GM12892 (cell line): Measurements from ENCODE around the gene GALK1.

Experiments
- POLR2A ChIP-seq: IDR thresholded peaks from 2 replicates; pipeline ENCODE4 v1.6.1; 2011; ENCODE audit warnings: low read depth, low read length, control low read depth
- POLR2AphosphoS5 ChIP-seq: IDR thresholded peaks from 2 replicates; pipeline ENCODE4 v1.6.1; 2011; ENCODE audit warnings: low read depth, low read length, control low read depth
- TAF1 ChIP-seq: IDR thresholded peaks from 2 replicates; pipeline ENCODE4 v1.6.1; 2011; ENCODE audit warnings: low read depth, mild to moderate bottlenecking, control low read depth, low read length, borderline replicate concordance

DNA sequence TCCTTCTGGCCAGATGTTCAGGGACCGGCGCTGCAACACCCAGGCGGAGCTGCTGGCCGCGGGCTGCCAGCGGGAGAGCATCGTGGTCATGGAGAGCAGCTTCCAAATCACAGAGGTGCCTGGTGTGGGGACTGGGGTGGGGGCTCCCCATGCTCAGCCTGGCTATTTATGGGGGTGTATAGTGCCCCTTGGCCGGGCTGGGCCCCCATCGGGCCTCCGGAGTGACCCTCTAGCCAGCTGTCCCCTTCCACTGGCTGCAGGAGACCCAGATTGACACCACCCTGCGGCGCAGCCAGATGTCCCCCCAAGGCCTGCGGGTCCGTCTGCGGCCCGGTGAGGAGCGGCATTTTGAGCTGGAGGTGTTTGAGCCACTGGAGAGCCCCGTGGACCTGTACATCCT is 37.6 kb downstream of the GALK1 start:
- TF ChIP-seq POLR2A (no peak), POLR2AphosphoS5 (no peak), TAF1 (no peak)
